Vagina (tissue), 2 donors: ENCODE measurements around the gene GON4L.
"Not testable (repeated sequence)": the region's sequence is repeated elsewhere in the genome, so short reads cannot be mapped to it uniquely, and the experiment has no call there.

Source experiments
- CTCF ChIP-seq, 3 experiments: fragments of 450-650 bp in 2 of 3; fragments of 200-600 bp in 1 of 3; sonication (generic) in 1 of 3; IDR thresholded peaks; one replicate each; pipeline ENCODE4 v1.5.1; 2017 to 2019; ENCODE audit warnings: antibody characterized with exemption in 3 of 3, mild to moderate bottlenecking in 2 of 3, moderate library complexity in 2 of 3
- POLR2A ChIP-seq, 2 donors: fragments of 450-650 bp; IDR thresholded peaks; one replicate each; pipeline ENCODE4 v1.6.1; 2017; ENCODE audit warnings: antibody characterized with exemption in 2 of 2, mild to moderate bottlenecking in 2 of 2, moderate library complexity in 2 of 2
- POLR2AphosphoS5 ChIP-seq, 2 donors: sonication (generic); formaldehyde crosslinking; IDR thresholded peaks; one replicate each; pipeline ENCODE4 v1.9.0; 2017; ENCODE audit warnings: antibody characterized with exemption in 2 of 2, mild to moderate bottlenecking in 2 of 2, low read depth in 1 of 2; ENCODE audit not compliant: insufficient read depth in 1 of 2

- not testable (repeated sequence) for TF ChIP-seq POLR2A (IDR thresholded peaks at IDR 0.05); CTCF (IDR thresholded peaks at IDR 0.05); POLR2AphosphoS5 (IDR thresholded peaks at IDR 0.05; ENCODE audit: insufficient read depth in 1 of 2, low read depth in 1 of 2)
Observed at GRCh38 chr1:155763989-155764388, 93.0 kb downstream of the GON4L start.
